ENCODE measurements around the gene CPED1.

DNA sequence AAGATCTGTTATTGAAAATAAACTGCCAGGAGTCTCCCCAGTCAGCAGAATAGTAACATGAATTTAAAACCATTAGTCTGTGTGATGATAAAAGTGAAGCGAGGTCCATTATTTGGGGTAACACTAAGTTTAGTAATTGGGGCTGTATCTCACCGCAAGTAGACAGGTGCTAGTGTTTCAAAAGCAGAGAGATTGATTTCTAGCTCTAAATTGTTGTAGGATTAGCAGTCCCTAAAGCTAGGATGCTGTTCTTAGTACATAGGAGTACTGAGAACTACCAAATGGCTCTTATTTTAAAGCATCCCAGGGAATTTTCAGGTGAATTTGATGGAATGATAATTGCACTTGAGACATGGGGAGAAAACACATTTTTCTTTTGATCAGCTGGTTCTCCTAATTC is 70.5 kb downstream of the CPED1 start:
- TF ChIP-seq CTCF (IDR thresholded peaks at IDR 0.05) (no peak), POLR2A (IDR thresholded peaks at IDR 0.05) (no peak)
